GM15510 (cell line): Measurements from ENCODE around the gene B3GNT7.

Experiments
- POLR2A ChIP-seq: IDR thresholded peaks from 3 replicates; pipeline ENCODE4 v1.6.1; 2011; ENCODE audit warnings: borderline replicate concordance; ENCODE audit not compliant: insufficient read length; ENCODE audit errors: extremely low read depth

Gene B3GNT7

DNA sequence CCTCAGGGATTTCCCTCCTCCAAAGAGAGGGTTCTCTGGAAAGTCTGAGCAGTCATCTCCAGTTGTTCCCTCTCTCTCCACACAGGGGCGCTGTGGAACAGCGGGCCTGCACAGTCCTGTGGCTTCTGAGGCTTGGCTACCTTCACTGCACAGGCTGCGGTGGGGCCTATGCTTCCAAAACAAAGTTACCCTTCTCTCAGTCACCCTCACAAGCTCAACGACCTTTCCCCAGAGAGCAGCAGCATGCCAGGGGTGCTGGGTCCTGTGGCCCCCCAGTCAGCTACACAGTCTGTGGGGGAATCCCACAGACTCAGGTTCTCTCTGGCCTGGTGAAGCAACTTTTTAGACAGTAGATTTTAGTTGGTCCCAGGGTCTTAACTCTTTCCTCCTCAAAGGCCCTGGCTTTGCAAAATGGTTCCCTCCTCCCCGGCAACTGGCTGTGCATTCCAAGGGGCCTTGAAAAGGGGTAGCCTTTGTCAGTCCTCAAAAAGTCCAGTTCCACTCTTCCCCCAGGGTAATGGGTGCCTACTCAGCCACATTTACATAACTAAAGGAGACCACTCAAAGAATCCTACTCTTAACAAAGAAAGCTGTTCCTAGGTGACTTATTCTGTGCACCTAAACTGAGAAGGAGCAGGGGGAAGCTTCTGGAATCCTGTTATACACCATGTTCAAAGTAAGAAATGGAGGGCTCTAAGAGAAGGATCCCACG, 14.9 kb downstream of the B3GNT7 start:
- no peak for TF ChIP-seq POLR2A

GRCh38 chr2:231411237-231411636, 15.7 kb downstream of the B3GNT7 start:
- TF ChIP-seq POLR2A: no peak

DNA sequence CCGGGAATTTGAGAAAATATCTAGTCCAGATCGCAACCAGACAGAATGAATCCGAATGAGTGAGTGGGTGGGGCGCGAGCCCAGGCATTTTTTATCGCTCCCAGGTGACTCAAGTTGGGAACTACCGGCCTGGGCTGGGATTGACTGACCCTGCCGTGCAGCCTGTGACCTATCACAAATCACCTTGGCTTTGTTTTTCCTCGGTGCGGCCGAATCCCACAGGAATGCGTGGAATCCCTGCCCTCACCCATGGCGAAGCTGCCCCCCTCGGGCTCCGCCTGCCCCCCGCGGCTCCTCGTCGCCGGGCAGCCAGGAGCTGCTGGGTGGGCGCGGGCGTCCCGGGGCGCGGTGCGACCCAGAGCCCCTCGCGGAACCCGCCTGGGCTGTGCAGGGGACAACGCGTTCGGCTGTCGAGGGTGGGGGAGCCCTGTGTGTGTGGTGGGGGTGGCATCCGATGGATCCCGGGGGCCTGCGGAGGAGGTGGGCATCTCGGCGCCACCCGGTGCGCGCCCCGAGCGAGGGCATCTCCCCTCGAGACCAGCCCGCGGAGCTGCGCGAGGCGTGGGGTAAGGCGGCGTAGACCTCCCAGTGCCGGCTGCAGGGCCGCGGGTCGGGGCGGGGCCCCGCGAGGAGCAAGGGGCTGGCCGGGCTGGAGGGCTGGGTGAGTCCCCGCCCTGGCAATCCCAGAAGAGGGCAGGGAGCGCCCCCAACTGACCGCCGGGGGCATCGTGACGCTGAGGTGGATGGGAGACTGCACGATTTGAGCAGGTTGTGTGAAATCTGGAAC, 16.5 kb downstream of the B3GNT7 start:
- TF ChIP-seq POLR2A: peak; percentile 19

DNA sequence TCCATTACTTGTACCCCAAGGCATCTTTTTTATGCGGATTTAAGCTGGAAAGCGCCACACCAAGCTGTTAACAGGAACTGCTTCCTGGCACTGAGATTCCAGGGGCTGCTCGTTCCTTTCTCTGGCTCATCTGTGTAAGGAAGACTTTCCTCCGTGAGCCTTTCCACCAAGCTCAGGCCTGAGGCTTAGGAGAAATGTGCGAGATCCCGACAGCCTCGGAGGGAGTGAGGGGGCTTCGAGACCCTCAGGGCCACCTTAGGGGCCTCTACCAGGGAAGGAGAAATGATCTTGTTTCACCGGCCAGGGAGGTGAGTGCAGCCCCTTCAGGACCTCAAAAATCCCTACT, 17.1 kb downstream of the B3GNT7 start:
- TF ChIP-seq POLR2A: no peak

GRCh38 chr2:231413456-231413855, 17.9 kb downstream of the B3GNT7 start:
- TF ChIP-seq POLR2A: no peak

DNA sequence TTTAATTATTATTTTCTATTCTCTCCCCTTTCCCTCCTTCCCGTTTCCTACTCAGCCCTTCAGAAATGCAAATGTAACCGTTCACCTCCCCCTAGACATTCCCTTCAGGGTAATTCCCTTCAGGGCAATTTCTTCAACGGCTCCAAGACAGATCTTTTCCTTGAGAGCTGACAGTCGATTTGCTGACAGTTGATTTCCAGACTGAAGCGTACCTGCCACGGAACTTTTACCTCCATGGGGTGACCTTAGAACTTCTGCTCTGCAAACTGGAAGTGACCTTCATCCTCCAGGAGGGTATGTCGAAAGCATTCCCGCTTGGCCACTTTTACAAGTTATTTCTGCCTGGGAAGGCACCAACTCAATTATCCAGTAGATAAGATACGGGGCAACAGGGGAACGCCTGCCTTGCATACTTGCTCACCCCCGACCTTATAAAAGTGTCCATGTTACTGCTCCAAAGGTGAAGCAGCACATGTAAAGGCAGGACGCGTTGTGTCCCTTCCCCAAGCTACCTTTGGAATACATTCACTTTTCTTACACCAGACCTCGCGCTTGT, 18.5 kb downstream of the B3GNT7 start:
- TF ChIP-seq POLR2A: no peak

GRCh38 chr2:231415029-231415428, 19.5 kb downstream of the B3GNT7 start:
- no peak for TF ChIP-seq POLR2A

- no peak for TF ChIP-seq POLR2A
These were observed 23.5 kb downstream of the B3GNT7 start for GRCh38 chr2:231418820-231419640.

DNA sequence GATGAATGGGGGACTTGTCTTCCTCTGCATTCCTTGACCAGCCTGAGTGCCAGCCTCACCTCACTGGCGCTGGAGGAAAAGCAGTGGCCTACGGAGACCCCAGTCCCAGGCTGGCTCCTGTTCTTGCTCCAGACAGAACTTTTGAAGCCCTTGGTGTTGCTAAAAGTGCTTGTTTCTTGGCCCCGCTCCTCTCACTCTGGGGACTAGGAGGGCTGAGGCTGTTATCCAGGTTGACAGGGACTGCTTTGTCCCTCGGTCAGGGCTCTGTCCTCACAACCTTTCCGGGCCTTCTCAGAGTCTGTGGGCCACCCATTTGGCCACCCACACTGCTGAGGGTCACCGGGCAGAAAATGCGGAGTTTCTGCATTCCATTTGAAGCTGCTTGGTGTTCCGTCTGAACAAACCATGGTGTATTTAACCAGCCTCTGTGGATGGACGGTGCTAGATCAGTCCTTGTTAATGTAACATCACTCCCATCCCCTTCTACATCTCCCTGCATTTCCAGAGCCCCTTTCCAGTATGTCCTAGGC, 25.6 kb downstream of the B3GNT7 start:
- no peak for TF ChIP-seq POLR2A

DNA sequence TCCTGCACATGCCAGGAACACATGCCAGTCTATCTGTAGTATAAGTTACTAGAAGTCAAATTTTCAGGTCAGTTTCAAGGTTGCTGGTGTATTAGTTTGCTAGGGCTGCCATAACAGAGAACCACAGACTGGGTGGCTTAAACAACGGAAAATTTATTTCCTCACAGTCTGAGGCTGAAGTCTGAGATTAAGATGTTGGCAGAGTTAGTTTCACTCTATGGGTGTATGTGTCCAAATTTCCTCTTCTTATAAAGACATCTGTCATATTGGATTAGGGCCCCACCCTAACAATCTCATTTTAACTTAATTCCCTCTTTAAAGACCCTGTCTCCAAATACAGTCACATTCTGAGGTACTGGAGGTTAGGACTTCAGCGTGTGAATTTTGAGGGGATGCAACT, 26.5 kb downstream of the B3GNT7 start:
- no peak for TF ChIP-seq POLR2A

- no peak for TF ChIP-seq POLR2A
These were observed 27.7 kb downstream of the B3GNT7 start for GRCh38 chr2:231423176-231423575.

- TF ChIP-seq POLR2A: no peak
These were observed 29.8 kb downstream of the B3GNT7 start for GRCh38 chr2:231425291-231425810.

- TF ChIP-seq POLR2A: no peak
These were observed 30.5 kb downstream of the B3GNT7 start for GRCh38 chr2:231425811-231426703.
